CD4-positive, alpha-beta T cell treated with Interferon alpha-2 for 1 hour (primary cell): ENCODE measurements around the gene IL1RAPL2.
"Not testable (repeated sequence)": the region's sequence is repeated elsewhere in the genome, so short reads cannot be mapped to it uniquely, and the experiment has no call there.

ENCODE experiments used
- DNase-seq, 2 donors: peaks; one replicate each; pipeline ENCODE4 v3.0.0-alpha.2; 2020 to 2022

The IL1RAPL2 gene

GRCh38 chrX:105645667-105646357 is 1079.8 kb downstream of the IL1RAPL2 start:
- no peak for DNase-seq

GRCh38 chrX:105646592-105647372 is 1080.8 kb downstream of the IL1RAPL2 start:
- no peak for DNase-seq

- no peak for DNase-seq
Measured at GRCh38 chrX:105647749-105648148, 1081.8 kb downstream of the IL1RAPL2 start.

- no peak for DNase-seq
Measured at GRCh38 chrX:105648732-105649131, 1082.7 kb downstream of the IL1RAPL2 start.

- no peak for DNase-seq
Measured at GRCh38 chrX:105650577-105650976, 1084.6 kb downstream of the IL1RAPL2 start.

- DNase-seq = no peak
Measured at GRCh38 chrX:105650986-105651385, 1085.0 kb downstream of the IL1RAPL2 start.

GRCh38 chrX:105653891-105654290 is 1087.9 kb downstream of the IL1RAPL2 start:
- DNase-seq = no peak

GRCh38 chrX:105658136-105658535 is 1092.1 kb downstream of the IL1RAPL2 start:
- DNase-seq = no peak

- DNase-seq = no peak
Measured at GRCh38 chrX:105662248-105662647, 1096.2 kb downstream of the IL1RAPL2 start.

GRCh38 chrX:105664243-105664642 is 1098.2 kb downstream of the IL1RAPL2 start:
- DNase-seq = no peak

- not testable (repeated sequence) for DNase-seq
Measured at GRCh38 chrX:105684288-105684687, 1118.3 kb downstream of the IL1RAPL2 start.

GRCh38 chrX:105694839-105695238 is 1128.8 kb downstream of the IL1RAPL2 start:
- no peak for DNase-seq

GRCh38 chrX:105695451-105695850 is 1129.5 kb downstream of the IL1RAPL2 start:
- no peak for DNase-seq

- DNase-seq = no peak
Measured at GRCh38 chrX:105696870-105697269, 1130.9 kb downstream of the IL1RAPL2 start.

- no peak for DNase-seq
Measured at GRCh38 chrX:105697984-105698781, 1132.2 kb downstream of the IL1RAPL2 start.

- no peak for DNase-seq
Measured at GRCh38 chrX:105700331-105700730, 1134.3 kb downstream of the IL1RAPL2 start.

- DNase-seq = no peak
Measured at GRCh38 chrX:105701310-105702052, 1135.5 kb downstream of the IL1RAPL2 start.

GRCh38 chrX:105703876-105704275 is 1137.9 kb downstream of the IL1RAPL2 start:
- DNase-seq = no peak

- no peak for DNase-seq
Measured at GRCh38 chrX:105706041-105706440, 1140.0 kb downstream of the IL1RAPL2 start.

GRCh38 chrX:105711805-105712204 is 1145.8 kb downstream of the IL1RAPL2 start:
- no peak for DNase-seq

GRCh38 chrX:105715746-105716145 is 1149.7 kb downstream of the IL1RAPL2 start:
- no peak for DNase-seq

- no peak for DNase-seq
Measured at GRCh38 chrX:105723966-105724735, 1158.2 kb downstream of the IL1RAPL2 start.
